ENCODE data around the gene AMN. TPM values are rescaled to one million over a fixed set of nuclear protein-coding genes. Genes with fewer than 3 reads are reported as not detected.

The AMN gene
- total and polyA plus RNA-seq, 2 experiments from 2014 or later = 0.69 to 1.2 TPM

GRCh38 chr14:102969901-102970300, 47.4 kb downstream of the AMN start (continued):
- no peak for TF ChIP-seq ZNF462 (CRISPR knock-in tag; IDR thresholded peaks at IDR 0.05)

- no peak for TF ChIP-seq CTCF (conservative IDR thresholded peaks at IDR 0.05; ENCODE audit: low read depth in 2 of 2)
- TF ChIP-seq EZH2phosphoT487 (IDR thresholded peaks at IDR 0.05; ENCODE audit: unreplicated experiment) = no peak
- TF ChIP-seq JUNB (IDR thresholded peaks at IDR 0.05; ENCODE audit: unreplicated experiment) = no peak
- no peaks in the 10 kb centered on the region; the same call in 1 of the 2 replicates for H4K20me1 ChIP-seq (replicated peaks; ENCODE audit: insufficient read depth)
- peaks cover 41% of the 10 kb centered on the region for H3K36me3 ChIP-seq (ENCODE audit: insufficient read depth)
Observed at GRCh38 chr14:102970496-102970895, 48.0 kb downstream of the AMN start.

More at GRCh38 chr14:102970496-102970895, 48.0 kb downstream of the AMN start:
- Histone ChIP-seq H3K79me2 (replicated peaks; ENCODE audit: insufficient read depth) (no peaks in the 10 kb centered on the region), H3K4me1 (ENCODE audit: insufficient read depth) (no peaks in the 10 kb centered on the region), H3K9me2 (ENCODE audit: insufficient read depth) (no peaks in the 10 kb centered on the region), H3K27ac (ENCODE audit: low read depth) (no peak overlapping the region), H3K4me3 (no peak overlapping the region), H3K27me3 (ENCODE audit: insufficient read depth) (no peaks in the 10 kb centered on the region), H3K4me2 (no peak overlapping the region), H2AFZ (no peak overlapping the region), H3F3A (replicated peaks; ENCODE audit: low read depth) (peaks cover 12% of the 10 kb centered on the region; the same call in 1 of the 2 replicates)
- H3K4me3 Mint-ChIP-seq = no peak overlapping the region
- DNase-seq (ENCODE audit: low spot score) (no peak), ATAC-seq (no peak)
- H3K27me3 Mint-ChIP-seq (ENCODE audit: insufficient read depth, low read depth, poor library complexity) = peaks cover 12% of the 10 kb centered on the region
- no peak overlapping the region for H3K27ac Mint-ChIP-seq
- H3K36me3 Mint-ChIP-seq (ENCODE audit: low read depth) = peaks cover 79% of the 10 kb centered on the region
- H3K9me3 Mint-ChIP-seq = no peaks in the 10 kb centered on the region
- no peaks in the 10 kb centered on the region for H3K4me1 Mint-ChIP-seq

Measured in GM23338 (cell line).